Fibroblast of lung (primary cell): ENCODE results near the gene UTP4. TPM values are rescaled to one million over a fixed set of nuclear protein-coding genes. Genes with fewer than 3 reads are reported as not detected.
"Not testable (repeated sequence)": the region's sequence is repeated elsewhere in the genome, so short reads cannot be mapped to it uniquely, and the experiment has no call there.

ENCODE experiments used
- DNase-seq, 2 donors: peaks; one replicate each; pipeline versions ENCODE4 v3.0.0 to v3.0.0-alpha.2; 2010; ENCODE audit warnings: low read depth in 2 of 2
- H2AFZ ChIP-seq: 2 replicates; pipeline ENCODE4 v1.5.1; 2012; ENCODE audit warnings: low read length, control low read depth, inconsistent platforms
- H3K27ac ChIP-seq: 2 replicates; pipeline ENCODE4 v1.5.1; 2011; ENCODE audit warnings: low read length, control low read depth; ENCODE audit not compliant: insufficient read depth
- H3K27me3 ChIP-seq: 2 replicates; pipeline ENCODE4 v1.5.1; 2011; ENCODE audit warnings: mild to moderate bottlenecking, low read length; ENCODE audit not compliant: control insufficient read depth, insufficient read depth
- H3K36me3 ChIP-seq: 2 replicates; pipeline ENCODE4 v1.5.1; 2011; ENCODE audit warnings: low read length; ENCODE audit not compliant: control insufficient read depth, insufficient read depth
- H3K4me1 ChIP-seq: 2 replicates; pipeline ENCODE4 v1.5.1; 2011; ENCODE audit warnings: low read length; ENCODE audit not compliant: control insufficient read depth, insufficient read depth; ENCODE audit errors: extremely low read depth
- H3K4me2 ChIP-seq: 2 replicates; pipeline ENCODE4 v1.5.1; 2011; ENCODE audit warnings: low read length, control low read depth; ENCODE audit not compliant: insufficient read depth; ENCODE audit errors: extremely low read depth
- H3K4me3 ChIP-seq, 4 experiments: fragments of 200-600 bp in 1 of 4; sonication (generic) in 1 of 4; replicated peaks in 1 of 4; 2 replicates each; pipeline ENCODE4 v1.5.1; 2011 to 2016; ENCODE audit warnings: low read length in 4 of 4, low read depth in 3 of 4, mild to moderate bottlenecking in 3 of 4, control low read depth in 2 of 4, inconsistent platforms in 1 of 4, mixed read lengths in 1 of 4; ENCODE audit not compliant: insufficient read depth in 1 of 4; ENCODE audit errors: control extremely low read depth in 1 of 4
- H3K79me2 ChIP-seq: 2 replicates; pipeline ENCODE4 v1.5.1; 2012; ENCODE audit warnings: mild to moderate bottlenecking, low read length, inconsistent platforms; ENCODE audit not compliant: control insufficient read depth, insufficient read depth
- H3K9ac ChIP-seq: 2 replicates; pipeline ENCODE4 v1.5.1; 2011; ENCODE audit warnings: mild to moderate bottlenecking, low read length, control low read depth; ENCODE audit not compliant: insufficient read depth
- H3K9me3 ChIP-seq: 2 replicates; pipeline ENCODE4 v1.5.1; 2012; ENCODE audit warnings: low read depth, low read length; ENCODE audit not compliant: control insufficient read depth, insufficient read depth
- H4K20me1 ChIP-seq: 2 replicates; pipeline ENCODE4 v1.5.1; 2011; ENCODE audit warnings: low read length; ENCODE audit not compliant: control insufficient read depth, insufficient read depth; ENCODE audit errors: extremely low read depth
- CTCF ChIP-seq, 2 donors: IDR thresholded peaks in 1 of 2; conservative IDR thresholded peaks in 1 of 2; 1 replicate in 1 of 2; 2 replicates in 1 of 2; pipeline ENCODE4 v1.5.1; 2011 to 2012; ENCODE audit warnings: low read length in 2 of 2, control low read depth in 1 of 2, inconsistent platforms in 1 of 2, low read depth in 1 of 2, mild to moderate bottlenecking in 1 of 2
- EZH2 ChIP-seq: IDR thresholded peaks from 2 replicates; pipeline ENCODE4 v1.5.1; 2012; ENCODE audit warnings: low read length, control low read depth, mild to moderate bottlenecking; ENCODE audit errors: missing control alignments
- polyA plus RNA-seq, 2 donors: library from polyadenylated mRNA; depleted of rRNA in 1 of 2; stranded (reverse) in 1 of 2; unstranded in 1 of 2; fragments of >200 nt; gene quantifications; 2 replicates each; pipeline ENCODE4 v1.2.1, GENCODE V29; 2011 to 2012; ENCODE audit warnings: missing spikeins in 1 of 2
- total RNA-seq: library from RNA; depleted of rRNA; stranded (reverse); fragments of >200 nt; gene quantifications from 2 replicates; pipeline ENCODE4 v1.2.1, GENCODE V29; 2014

Gene UTP4
- total and polyA plus RNA-seq, 2 donors (not counting 1 experiment from before 2014, with no cell fraction given) = 14.4 to 56.5 TPM

GRCh38 chr16:69145658-69146057, 13.2 kb downstream of the UTP4 start:
- TF ChIP-seq CTCF (conservative IDR thresholded peaks at IDR 0.05 in 1 of 2, IDR thresholded peaks at IDR 0.05 in 1 of 2; ENCODE audit: low read depth in 1 of 2, low read length in 2 of 2) = no peak
- H3K4me3 ChIP-seq = no peak overlapping the region
- DNase-seq = peak; percentile 21 to 53
- no peak overlapping the region for H3K9ac ChIP-seq
- peaks cover 10% of the 10 kb centered on the region for H3K36me3 ChIP-seq
- H3K79me2 ChIP-seq = peaks cover 4% of the 10 kb centered on the region
- H3K27ac ChIP-seq = no peak overlapping the region
- H3K9me3 ChIP-seq = no peaks in the 10 kb centered on the region
- no peaks in the 10 kb centered on the region for H4K20me1 ChIP-seq
- no peaks in the 10 kb centered on the region for H3K27me3 ChIP-seq
- H3K4me2 ChIP-seq = no peak overlapping the region
- no peak overlapping the region for H2AFZ ChIP-seq
- no peaks in the 10 kb centered on the region for H3K4me1 ChIP-seq

GRCh38 chr16:69149621-69150020, 17.2 kb downstream of the UTP4 start:
- H3K9ac ChIP-seq, H3K4me1 ChIP-seq, H3K79me2 ChIP-seq, H3K4me2 ChIP-seq, H3K27me3 ChIP-seq, H3K9me3 ChIP-seq, H3K27ac ChIP-seq, H2AFZ ChIP-seq, H3K4me3 ChIP-seq, DNase-seq, H4K20me1 ChIP-seq: not testable (repeated sequence)
- peaks cover 15% of the 10 kb centered on the region for H3K36me3 ChIP-seq

GRCh38 chr16:69150146-69150865, 17.9 kb downstream of the UTP4 start:
- Histone ChIP-seq H3K9ac (no peak overlapping the region), H2AFZ (no peak overlapping the region), H3K27me3 (no peaks in the 10 kb centered on the region), H3K9me3 (no peaks in the 10 kb centered on the region), H3K79me2 (peaks cover 4% of the 10 kb centered on the region), H3K4me1 (no peaks in the 10 kb centered on the region), H3K27ac (no peak overlapping the region), H3K4me3 (no peak overlapping the region), H3K36me3 (peaks cover 15% of the 10 kb centered on the region), H4K20me1 (no peaks in the 10 kb centered on the region), H3K4me2 (no peak overlapping the region)
- DNase-seq = peak; percentile 58 to 87
- no peak for TF ChIP-seq EZH2
- peak; percentile 78 to 79 for TF ChIP-seq CTCF (conservative IDR thresholded peaks at IDR 0.05 in 1 of 2, IDR thresholded peaks at IDR 0.05 in 1 of 2; ENCODE audit: low read depth in 1 of 2, low read length in 2 of 2)
